ENCODE data around the gene COL5A1.

COL5A1 gene

DNA sequence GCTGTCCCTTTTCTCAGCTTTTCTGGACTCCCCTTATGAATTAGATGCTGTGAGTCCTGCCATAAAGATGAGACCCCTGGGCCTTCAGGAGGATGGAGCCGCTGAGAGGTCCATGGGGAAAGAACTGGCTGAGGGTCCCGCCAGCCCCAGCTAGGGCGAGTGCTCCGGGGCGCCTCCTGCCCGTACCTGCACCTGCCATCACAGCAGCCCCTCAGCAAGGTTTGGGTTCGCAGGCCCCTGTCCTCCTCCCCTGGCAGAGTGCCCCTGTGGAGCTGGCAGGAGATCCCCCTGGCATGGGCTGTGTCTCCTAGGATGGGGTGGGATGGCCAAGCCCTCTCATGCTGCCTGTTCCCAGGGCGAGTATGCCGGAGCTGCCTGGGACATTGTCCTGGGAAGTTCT lies 64.2 kb downstream of the COL5A1 start:
- DNase-seq (ENCODE audit: low read depth): no peak
- TF ChIP-seq, protein P1, sequence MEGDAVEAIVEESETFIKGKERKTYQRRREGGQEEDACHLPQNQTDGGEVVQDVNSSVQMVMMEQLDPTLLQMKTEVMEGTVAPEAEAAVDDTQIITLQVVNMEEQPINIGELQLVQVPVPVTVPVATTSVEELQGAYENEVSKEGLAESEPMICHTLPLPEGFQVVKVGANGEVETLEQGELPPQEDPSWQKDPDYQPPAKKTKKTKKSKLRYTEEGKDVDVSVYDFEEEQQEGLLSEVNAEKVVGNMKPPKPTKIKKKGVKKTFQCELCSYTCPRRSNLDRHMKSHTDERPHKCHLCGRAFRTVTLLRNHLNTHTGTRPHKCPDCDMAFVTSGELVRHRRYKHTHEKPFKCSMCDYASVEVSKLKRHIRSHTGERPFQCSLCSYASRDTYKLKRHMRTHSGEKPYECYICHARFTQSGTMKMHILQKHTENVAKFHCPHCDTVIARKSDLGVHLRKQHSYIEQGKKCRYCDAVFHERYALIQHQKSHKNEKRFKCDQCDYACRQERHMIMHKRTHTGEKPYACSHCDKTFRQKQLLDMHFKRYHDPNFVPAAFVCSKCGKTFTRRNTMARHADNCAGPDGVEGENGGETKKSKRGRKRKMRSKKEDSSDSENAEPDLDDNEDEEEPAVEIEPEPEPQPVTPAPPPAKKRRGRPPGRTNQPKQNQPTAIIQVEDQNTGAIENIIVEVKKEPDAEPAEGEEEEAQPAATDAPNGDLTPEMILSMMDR (conservative IDR thresholded peaks at IDR 0.05; ENCODE audit: low read length): no peak
- no peak overlapping the region for H3K4me3 ChIP-seq (ENCODE audit: low read length)

DNA sequence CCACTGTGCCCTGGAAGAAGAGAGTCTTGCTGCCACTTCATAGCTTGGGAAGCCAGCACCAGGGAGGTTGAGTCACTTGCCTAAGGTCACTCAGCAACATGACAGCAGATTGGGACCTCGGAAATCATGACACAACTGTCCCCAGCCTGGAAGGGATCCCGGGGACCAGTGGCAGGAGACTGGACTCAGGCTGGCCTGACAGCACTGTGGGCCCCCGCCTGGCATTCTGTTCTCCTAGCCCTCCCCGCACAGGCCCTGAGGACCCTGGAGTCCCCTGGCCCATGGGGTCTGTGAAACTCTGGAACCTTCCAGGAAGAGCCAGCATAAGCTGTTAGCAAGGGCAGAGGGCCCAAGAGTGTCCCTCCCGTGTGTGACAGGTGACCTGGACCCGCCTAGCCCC lies 64.9 kb downstream of the COL5A1 start:
- DNase-seq (ENCODE audit: low read depth): peak; percentile 31
- no peak overlapping the region for H3K4me3 ChIP-seq (ENCODE audit: low read length)
- TF ChIP-seq, protein P1 (conservative IDR thresholded peaks at IDR 0.05; ENCODE audit: low read length): no peak

GRCh38 chr9:134707031-134707680 lies 65.6 kb downstream of the COL5A1 start:
- TF ChIP-seq, protein P1 (conservative IDR thresholded peaks at IDR 0.05; ENCODE audit: low read length): no peak
- H3K4me3 ChIP-seq (ENCODE audit: low read length): no peak overlapping the region
- DNase-seq (ENCODE audit: low read depth): peak; percentile 80

GRCh38 chr9:134707731-134708671 lies 66.4 kb downstream of the COL5A1 start:
- DNase-seq (ENCODE audit: low read depth): no peak
- no peak overlapping the region for H3K4me3 ChIP-seq (ENCODE audit: low read length)
- TF ChIP-seq, protein P1 (conservative IDR thresholded peaks at IDR 0.05; ENCODE audit: low read length): no peak

- H3K4me3 ChIP-seq (ENCODE audit: low read length): no peak overlapping the region
- TF ChIP-seq, protein P1 (conservative IDR thresholded peaks at IDR 0.05; ENCODE audit: low read length): no peak
- no peak for DNase-seq (ENCODE audit: low read depth)
Observed at GRCh38 chr9:134708672-134709038, 67.1 kb downstream of the COL5A1 start.

GRCh38 chr9:134709512-134710270 lies 68.1 kb downstream of the COL5A1 start:
- no peak overlapping the region for H3K4me3 ChIP-seq (ENCODE audit: low read length)
- TF ChIP-seq, protein P1 (conservative IDR thresholded peaks at IDR 0.05; ENCODE audit: low read length): no peak
- DNase-seq (ENCODE audit: low read depth): peak; percentile 30
